ENCODE data around the gene ZSCAN2. TPM values are rescaled to one million over a fixed set of nuclear protein-coding genes. Genes with fewer than 3 reads are reported as not detected.

The ZSCAN2 gene
- total RNA-seq, 2 donors from 2014 or later, result 2.8 to 4.6 TPM

- Histone ChIP-seq H3K36me3 (no peaks in the 10 kb centered on the region), H3K27ac (peak overlapping the region; percentile 83 to 84), H3K9me3 (no peaks in the 10 kb centered on the region), H3K4me1 (ENCODE audit: control insufficient read depth in 1 of 2, low read depth in 2 of 2) (peaks cover 13 to 31% of the 10 kb centered on the region in 2 donors), H3K4me3 (peak overlapping the region; percentile 77), H3K27me3 (replicated peaks; ENCODE audit: insufficient read depth) (no peaks in the 10 kb centered on the region)
- TF ChIP-seq, protein P1, sequence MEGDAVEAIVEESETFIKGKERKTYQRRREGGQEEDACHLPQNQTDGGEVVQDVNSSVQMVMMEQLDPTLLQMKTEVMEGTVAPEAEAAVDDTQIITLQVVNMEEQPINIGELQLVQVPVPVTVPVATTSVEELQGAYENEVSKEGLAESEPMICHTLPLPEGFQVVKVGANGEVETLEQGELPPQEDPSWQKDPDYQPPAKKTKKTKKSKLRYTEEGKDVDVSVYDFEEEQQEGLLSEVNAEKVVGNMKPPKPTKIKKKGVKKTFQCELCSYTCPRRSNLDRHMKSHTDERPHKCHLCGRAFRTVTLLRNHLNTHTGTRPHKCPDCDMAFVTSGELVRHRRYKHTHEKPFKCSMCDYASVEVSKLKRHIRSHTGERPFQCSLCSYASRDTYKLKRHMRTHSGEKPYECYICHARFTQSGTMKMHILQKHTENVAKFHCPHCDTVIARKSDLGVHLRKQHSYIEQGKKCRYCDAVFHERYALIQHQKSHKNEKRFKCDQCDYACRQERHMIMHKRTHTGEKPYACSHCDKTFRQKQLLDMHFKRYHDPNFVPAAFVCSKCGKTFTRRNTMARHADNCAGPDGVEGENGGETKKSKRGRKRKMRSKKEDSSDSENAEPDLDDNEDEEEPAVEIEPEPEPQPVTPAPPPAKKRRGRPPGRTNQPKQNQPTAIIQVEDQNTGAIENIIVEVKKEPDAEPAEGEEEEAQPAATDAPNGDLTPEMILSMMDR (IDR thresholded peaks at IDR 0.05), result no peak
- DNase-seq (ENCODE audit: low spot score) (no peak), ATAC-seq (ENCODE audit: insufficient number of reproducible peaks, low FRiP score, low read depth) (no peak)
These were observed 56.9 kb downstream of the ZSCAN2 start for GRCh38 chr15:84657748-84658079.

DNA sequence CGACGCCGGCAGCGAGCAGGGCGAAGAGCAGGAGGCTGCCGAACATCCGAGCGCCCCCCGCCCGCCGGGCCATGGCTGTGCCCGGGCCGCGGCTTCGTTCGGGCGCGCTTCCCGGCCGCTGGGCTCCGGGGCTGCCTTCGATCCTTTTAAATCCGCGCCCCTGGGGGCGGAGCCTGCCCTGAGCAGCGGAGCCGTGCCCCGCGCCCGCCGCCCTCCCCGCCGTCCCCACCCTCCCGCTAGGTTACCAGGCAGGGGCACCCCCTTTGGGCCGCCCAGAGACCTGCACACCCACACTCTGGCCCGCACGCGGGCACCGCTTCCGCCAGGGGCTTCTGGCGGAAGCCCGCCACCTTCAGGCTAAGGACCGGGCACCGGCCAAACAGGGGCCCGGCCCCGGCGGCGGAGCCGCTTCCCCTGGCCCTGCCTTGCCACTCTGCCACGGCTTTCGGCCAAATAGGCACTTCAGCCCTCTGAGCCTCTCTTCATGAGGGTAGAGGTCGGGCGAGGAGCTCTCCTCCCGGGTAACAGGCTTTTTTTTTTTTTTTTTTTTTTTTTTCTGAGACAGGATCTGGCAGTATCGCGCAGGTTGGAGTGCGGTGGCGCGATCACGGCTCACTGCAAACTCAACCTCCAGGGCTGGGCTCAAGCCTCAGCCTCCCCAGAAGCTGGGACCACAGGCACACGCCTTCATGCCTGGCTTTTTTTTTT lies 57.4 kb downstream of the ZSCAN2 start, which contains the start of gene NMB:
Gene NMB (minus strand): TSS at position 120 of the 708 bp plus-strand sequence. CDS start 47 bp downstream, at position 73.
- H3K4me1 ChIP-seq (ENCODE audit: control insufficient read depth in 1 of 2, low read depth in 2 of 2), result peaks cover 8 to 26% of the 10 kb centered on the region in 2 donors
- DNase-seq (ENCODE audit: low spot score), result no peak

DNA sequence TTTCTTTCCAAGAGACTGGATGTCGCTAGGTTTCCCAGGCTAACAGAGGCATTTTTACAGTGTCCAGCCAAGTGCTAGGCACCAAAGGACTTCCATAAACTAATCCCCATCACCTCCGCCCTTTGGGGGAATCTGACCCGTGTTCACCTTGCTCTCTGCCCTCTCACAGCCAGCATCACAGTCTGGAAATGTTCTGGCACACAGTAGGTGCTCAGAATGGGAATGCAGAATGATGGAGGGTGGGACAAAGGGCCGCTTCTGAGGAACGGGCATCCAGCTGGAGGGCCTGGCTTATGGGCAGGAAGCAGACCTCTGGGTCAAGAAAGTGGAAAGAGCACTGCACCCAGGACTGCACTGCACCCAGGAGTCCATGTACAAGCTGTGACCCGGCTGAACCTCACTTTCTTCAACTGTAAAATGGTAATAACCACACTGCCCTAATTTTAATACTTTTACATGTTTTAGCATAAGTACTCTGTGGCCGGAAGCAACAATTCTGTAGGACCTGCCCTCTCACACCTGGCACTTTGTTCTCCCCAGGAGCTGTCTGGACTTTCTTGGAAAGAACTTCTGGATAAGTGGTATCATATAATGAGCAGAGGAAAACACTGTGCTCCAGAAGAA lies 58.1 kb downstream of the ZSCAN2 start:
- no peak for DNase-seq (ENCODE audit: low spot score)

More for the DNA sequence above, 57.4 kb downstream of the ZSCAN2 start, which contains the start of gene NMB:
- ATAC-seq (ENCODE audit: insufficient number of reproducible peaks, low FRiP score, low read depth), result peak; percentile 64
- H3K9me3 ChIP-seq, result no peaks in the 10 kb centered on the region
- peak within 1 kb of the TSS; percentile 83 to 84 for H3K27ac ChIP-seq
- TF ChIP-seq, protein P1 (IDR thresholded peaks at IDR 0.05), result peak; percentile 68
- peak within 1 kb of the TSS; percentile 77 for H3K4me3 ChIP-seq
- no peaks in the 10 kb centered on the region for H3K36me3 ChIP-seq
- H3K27me3 ChIP-seq (replicated peaks; ENCODE audit: insufficient read depth), result no peaks in the 10 kb centered on the region

DNA sequence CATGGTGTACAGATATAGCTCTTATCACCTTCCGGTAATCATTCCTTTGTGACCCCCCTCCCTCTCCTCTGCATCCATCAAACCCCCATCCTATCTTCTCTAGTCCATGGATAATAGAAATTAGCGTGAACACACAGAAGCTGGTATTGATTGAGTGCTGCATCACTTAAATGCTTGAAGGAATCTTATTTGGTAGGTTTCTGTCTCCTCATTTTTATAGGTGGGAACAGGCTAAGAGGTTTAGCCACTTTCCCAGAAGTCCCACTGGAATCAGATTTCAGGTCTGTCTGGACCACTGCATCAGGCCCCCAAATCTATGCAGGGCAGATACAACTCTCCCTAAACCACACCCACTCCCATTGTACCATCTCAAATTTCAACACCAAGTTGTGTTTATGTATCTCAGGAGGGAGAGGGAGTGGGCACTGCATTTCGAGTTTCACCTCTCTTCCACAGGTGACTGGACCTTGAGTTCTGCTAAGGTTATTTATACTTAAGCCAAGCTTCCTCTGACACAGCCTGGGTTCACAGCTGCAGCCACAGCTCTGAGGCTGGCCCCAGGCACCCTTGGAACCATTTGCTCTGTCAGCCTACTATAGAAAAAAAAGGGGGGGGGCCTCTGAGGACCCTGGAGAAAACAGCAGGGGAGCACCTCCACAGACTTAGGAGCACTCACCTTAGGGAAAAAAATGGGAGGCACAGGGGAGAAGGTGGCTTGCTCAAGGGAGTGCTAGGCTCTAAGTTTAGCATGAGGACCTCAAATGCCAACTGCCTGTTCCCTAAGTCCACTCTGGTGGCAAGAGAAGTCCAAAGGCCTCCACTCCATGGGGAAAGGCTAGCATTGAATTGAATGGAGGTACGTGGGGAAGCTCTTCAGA lies 59.3 kb downstream of the ZSCAN2 start:
- H3K4me1 ChIP-seq (ENCODE audit: control insufficient read depth in 1 of 2, low read depth in 2 of 2), result peaks cover 1 to 15% of the 10 kb centered on the region in 2 donors
- H3K27ac ChIP-seq, result no peak overlapping the region
- DNase-seq (ENCODE audit: low spot score) (no peak), ATAC-seq (ENCODE audit: insufficient number of reproducible peaks, low FRiP score, low read depth) (no peak)
- no peaks in the 10 kb centered on the region for H3K27me3 ChIP-seq (replicated peaks; ENCODE audit: insufficient read depth)
- H3K36me3 ChIP-seq, result peaks cover 2% of the 10 kb centered on the region
- H3K4me3 ChIP-seq, result no peak overlapping the region
- TF ChIP-seq, protein P1 (IDR thresholded peaks at IDR 0.05), result no peak
- no peaks in the 10 kb centered on the region for H3K9me3 ChIP-seq

More for the DNA sequence above, 58.1 kb downstream of the ZSCAN2 start:
- TF ChIP-seq, protein P1 (IDR thresholded peaks at IDR 0.05), result no peak
- ATAC-seq (ENCODE audit: insufficient number of reproducible peaks, low FRiP score, low read depth), result no peak
- H3K4me3 ChIP-seq, result peak overlapping the region; percentile 77
- H3K4me1 ChIP-seq (ENCODE audit: control insufficient read depth in 1 of 2, low read depth in 2 of 2), result peaks cover 4 to 21% of the 10 kb centered on the region in 2 donors
- H3K27me3 ChIP-seq (replicated peaks; ENCODE audit: insufficient read depth), result no peaks in the 10 kb centered on the region
- H3K27ac ChIP-seq, result peak overlapping the region; percentile 83 to 84
- H3K36me3 ChIP-seq, result no peaks in the 10 kb centered on the region
- no peaks in the 10 kb centered on the region for H3K9me3 ChIP-seq

Data from thoracic aorta (tissue), 2 donors.